ENCODE results near the gene RBL2.

DNA sequence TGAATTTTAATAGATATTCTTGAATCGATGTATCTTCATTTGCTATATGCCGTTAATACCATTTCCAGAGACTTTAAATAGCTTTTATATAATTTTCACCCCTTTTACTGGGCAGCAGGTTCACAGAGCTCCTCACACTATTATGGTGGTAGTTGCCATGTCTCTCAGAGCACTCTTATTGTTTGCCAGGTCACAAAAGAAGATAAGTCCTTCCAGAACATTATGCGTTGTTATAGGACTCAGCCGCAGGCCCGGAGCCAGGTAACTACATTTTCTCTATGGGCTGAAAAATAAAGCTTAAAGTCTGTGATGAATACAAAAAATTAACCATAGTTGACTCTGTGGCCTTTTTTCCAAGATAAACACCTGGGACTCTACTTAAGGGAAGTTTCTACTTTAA, 44.7 kb downstream of the RBL2 start:
- TF ChIP-seq POLR2A (IDR thresholded peaks at IDR 0.05; ENCODE audit: low read length) (no peak), GATA1 (IDR thresholded peaks at IDR 0.05; ENCODE audit: low read depth, low read length) (no peak)
